PFSK-1 (cell line): ENCODE measurements around the gene KCMF1.

Experiments used
- FOXP2 ChIP-seq: optimal IDR thresholded peaks from 2 replicates; pipeline ENCODE3; 2011; ENCODE audit warnings: borderline replicate concordance, control low read depth, inconsistent platforms; ENCODE audit not compliant: insufficient read depth; ENCODE audit errors: extremely low read length, extremely low read depth
- POLR2AphosphoS5 ChIP-seq: IDR thresholded peaks from 2 replicates; pipeline ENCODE4 v1.6.1; 2012; ENCODE audit warnings: low read depth, mild to moderate bottlenecking, control low read depth, low read length, moderate library complexity
- REST ChIP-seq, 2 experiments: IDR thresholded peaks; 2 replicates each; pipeline versions ENCODE4 v1.6.1 to v1.8.0; 2011 to 2012; ENCODE audit warnings: low read depth in 2 of 2, low read length in 2 of 2, control low read depth in 1 of 2, inconsistent platforms in 1 of 2, mild to moderate bottlenecking in 1 of 2, moderate library complexity in 1 of 2; ENCODE audit not compliant: insufficient read depth in 1 of 2
- SIN3A ChIP-seq: IDR thresholded peaks from 2 replicates; pipeline ENCODE4 v1.6.1; 2012; ENCODE audit warnings: mild to moderate bottlenecking, low read length, moderate library complexity, borderline replicate concordance; ENCODE audit not compliant: insufficient read depth
- TAF1 ChIP-seq: IDR thresholded peaks from 2 replicates; pipeline ENCODE4 v1.6.1; 2012; ENCODE audit warnings: low read length, control low read depth, borderline replicate concordance; ENCODE audit not compliant: insufficient read depth

KCMF1 gene

DNA sequence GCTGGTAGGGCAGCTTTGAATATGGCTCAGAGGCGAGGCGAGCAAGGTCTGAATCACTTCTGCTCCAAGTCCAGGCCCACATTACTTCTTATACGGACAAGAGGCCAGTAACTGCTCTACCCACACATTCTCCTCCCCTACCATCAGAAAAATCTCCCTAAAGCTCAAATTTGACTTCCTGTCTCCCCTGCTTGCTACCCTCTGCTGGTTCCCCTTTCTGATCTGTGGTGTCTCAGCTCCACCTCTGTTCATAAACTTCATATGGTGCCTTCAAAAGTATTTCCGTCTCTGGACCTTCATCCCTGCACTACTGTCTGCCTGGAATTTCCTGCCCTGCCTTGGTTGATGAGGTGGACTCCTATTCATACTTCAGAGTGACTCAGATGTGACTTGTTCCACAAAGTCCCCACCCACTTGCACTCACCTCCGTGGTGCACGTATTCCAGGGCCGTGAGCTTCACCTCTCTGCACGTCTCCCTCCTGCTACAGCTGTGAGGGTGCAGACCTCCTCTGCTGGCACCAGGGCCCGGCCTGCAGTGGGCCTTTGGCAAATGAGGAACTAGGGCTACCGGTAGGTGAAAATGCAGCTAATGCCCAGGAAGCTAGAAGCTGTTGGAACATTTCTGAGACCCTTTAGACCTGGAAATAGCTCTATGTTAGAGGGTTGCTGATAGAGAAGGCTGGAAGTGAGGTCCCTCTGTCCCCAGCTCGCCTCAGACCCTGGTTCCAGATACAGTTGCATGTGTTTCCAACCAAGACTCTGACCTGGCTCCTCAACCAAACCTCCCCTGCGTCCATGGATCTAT, 24.6 kb upstream of the KCMF1 start:
- TF ChIP-seq FOXP2: no peak
- no peak for TF ChIP-seq TAF1
- no peak for TF ChIP-seq POLR2AphosphoS5

- no peak for TF ChIP-seq REST (IDR thresholded peaks at IDR 0.05; ENCODE audit: insufficient read depth in 1 of 2, low read depth in 2 of 2, low read length in 2 of 2)
- TF ChIP-seq SIN3A: no peak
- TF ChIP-seq POLR2AphosphoS5: no peak
- no peak for TF ChIP-seq TAF1
- no peak for TF ChIP-seq FOXP2
These were observed 23.9 kb upstream of the KCMF1 start for GRCh38 chr2:84947010-84947593.

GRCh38 chr2:84953535-84953934, 17.4 kb upstream of the KCMF1 start:
- TF ChIP-seq POLR2AphosphoS5 (no peak), SIN3A (no peak), TAF1 (no peak), FOXP2 (no peak), REST (IDR thresholded peaks at IDR 0.05; ENCODE audit: insufficient read depth in 1 of 2, low read depth in 2 of 2, low read length in 2 of 2) (no peak)

DNA sequence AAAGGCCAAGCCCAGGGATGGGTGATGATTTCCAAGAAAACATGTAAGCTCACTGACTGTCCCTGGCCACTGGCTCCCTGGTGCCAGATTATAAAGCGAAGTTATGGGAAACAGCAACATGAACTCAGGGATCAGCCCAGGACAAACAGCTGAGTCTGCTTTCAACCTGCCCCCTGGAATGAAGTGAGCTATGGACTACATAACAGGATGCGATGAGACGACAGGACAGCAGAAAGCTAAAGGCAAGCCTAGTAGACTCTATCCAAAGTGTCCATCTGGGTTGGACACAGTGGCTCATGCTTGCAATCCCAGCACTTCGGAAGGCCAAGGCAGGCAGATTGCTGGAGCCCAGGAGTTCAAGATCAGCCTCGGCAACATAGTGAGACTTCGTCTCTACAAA, 16.6 kb upstream of the KCMF1 start:
- TF ChIP-seq REST (IDR thresholded peaks at IDR 0.05; ENCODE audit: insufficient read depth in 1 of 2, low read depth in 2 of 2, low read length in 2 of 2) (no peak), POLR2AphosphoS5 (no peak), FOXP2 (no peak), TAF1 (no peak), SIN3A (no peak)

DNA sequence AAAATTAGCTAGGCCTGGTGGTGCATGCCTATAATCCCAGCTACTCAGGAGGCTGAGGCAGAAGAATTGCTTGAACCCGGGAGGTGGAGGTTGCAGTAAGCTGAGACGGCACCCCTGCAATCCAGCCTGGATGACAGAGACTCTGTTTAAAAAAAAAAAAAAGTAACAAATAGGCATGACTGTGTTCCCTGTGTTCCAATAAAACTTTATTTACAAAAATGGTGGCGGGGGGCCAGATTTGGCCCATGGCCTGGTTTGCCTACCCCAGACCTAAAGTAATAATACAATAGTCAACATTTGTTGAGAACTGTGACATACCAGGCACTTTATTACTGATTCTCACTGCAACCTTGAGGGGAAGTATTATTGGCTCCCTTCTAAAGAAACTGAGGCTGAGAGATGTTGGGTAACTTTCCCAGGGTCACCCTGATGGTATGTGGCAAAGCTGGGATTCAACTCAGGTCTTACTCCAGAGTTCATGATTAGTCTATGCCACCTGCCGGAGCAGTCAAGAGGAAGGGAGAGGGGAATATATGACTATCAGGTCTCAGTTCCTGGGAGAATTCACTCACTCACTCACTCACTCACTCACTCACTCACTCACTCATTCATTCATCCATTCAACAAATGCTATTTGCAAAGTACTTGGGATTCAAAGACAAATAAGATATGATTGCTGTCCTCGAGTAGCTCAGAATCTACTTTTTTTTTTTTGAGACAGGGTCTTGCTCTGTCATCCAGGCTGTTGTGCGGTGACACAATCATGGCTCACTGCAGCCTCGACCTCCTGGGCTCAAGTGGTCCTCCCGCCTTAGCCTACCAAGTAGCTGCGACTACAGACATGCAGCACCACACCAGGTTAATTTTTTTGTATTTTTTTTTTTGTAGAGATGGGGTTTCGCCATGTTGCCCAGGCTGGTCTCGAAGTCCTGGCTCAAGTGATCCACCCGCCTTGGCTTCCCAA, 14.3 kb upstream of the KCMF1 start:
- TF ChIP-seq REST (IDR thresholded peaks at IDR 0.05; ENCODE audit: insufficient read depth in 1 of 2, low read depth in 2 of 2, low read length in 2 of 2) (no peak), FOXP2 (no peak), SIN3A (no peak), POLR2AphosphoS5 (no peak), TAF1 (no peak)
